DOHH2 (cell line): ENCODE results near the gene CNOT4.

Source experiments
- H3F3A ChIP-seq: fragments of 200-600 bp; sonication (generic), shearing (Covaris generic); 2 replicates; pipeline ENCODE4 v1.6.0; 2016; ENCODE audit warnings: antibody characterized with exemption, mild to moderate bottlenecking; ENCODE audit not compliant: control insufficient read depth, insufficient read depth
- H3K27ac ChIP-seq: fragments of 200-600 bp; sonication (generic); 2 replicates; pipeline ENCODE4 v1.5.1; 2014; ENCODE audit warnings: low read depth, mild to moderate bottlenecking, low read length, moderate library complexity
- H3K27me3 ChIP-seq: fragments of 200-600 bp; sonication (generic); 2 replicates; pipeline ENCODE4 v1.6.1; 2014; ENCODE audit warnings: mild to moderate bottlenecking, low read length, mixed read lengths; ENCODE audit not compliant: control insufficient read depth
- H3K36me3 ChIP-seq: fragments of 200-600 bp; sonication (generic); 2 replicates; pipeline ENCODE4 v1.6.1; 2014; ENCODE audit warnings: mild to moderate bottlenecking, low read length, moderate library complexity, mixed read lengths; ENCODE audit not compliant: control insufficient read depth
- H3K4me1 ChIP-seq: fragments of 200-600 bp; sonication (generic); 2 replicates; pipeline ENCODE4 v1.6.1; 2014; ENCODE audit warnings: mild to moderate bottlenecking, low read length, mixed read lengths; ENCODE audit not compliant: control insufficient read depth
- H3K4me2 ChIP-seq: fragments of 200-600 bp; sonication (generic); 2 replicates; pipeline ENCODE4 v1.6.0; 2014; ENCODE audit warnings: mild to moderate bottlenecking, low read length, moderate library complexity
- H3K4me3 ChIP-seq: fragments of 200-600 bp; sonication (generic); 2 replicates; pipeline ENCODE4 v1.5.1; 2014; ENCODE audit warnings: mild to moderate bottlenecking, low read length, mixed read lengths
- H3K79me2 ChIP-seq: fragments of 200-600 bp; sonication (generic); 2 replicates; pipeline ENCODE4 v1.6.1; 2014; ENCODE audit warnings: mild to moderate bottlenecking, low read length, mixed read lengths; ENCODE audit not compliant: control insufficient read depth
- H3K9me2 ChIP-seq: fragments of 200-600 bp; sonication (generic); replicated peaks from 2 replicates; pipeline ENCODE4 v1.6.1; 2014; ENCODE audit warnings: mild to moderate bottlenecking, low read length, mixed read lengths; ENCODE audit not compliant: control insufficient read depth
- H3K9me3 ChIP-seq: fragments of 200-600 bp; sonication (generic); 2 replicates; pipeline ENCODE4 v1.6.1; 2014; ENCODE audit warnings: antibody characterized with exemption, low read length, mixed read lengths; ENCODE audit not compliant: control insufficient read depth, insufficient read depth
- H4K20me1 ChIP-seq: fragments of 200-600 bp; sonication (generic); 2 replicates; pipeline ENCODE4 v1.6.0; 2014; ENCODE audit warnings: low read depth, mild to moderate bottlenecking, antibody characterized with exemption, low read length, moderate library complexity; ENCODE audit not compliant: control insufficient read depth, insufficient read depth
- EZH2phosphoT487 ChIP-seq: fragments of 200-600 bp; sonication (generic); IDR thresholded peaks from 2 replicates; pipeline ENCODE4 v1.6.1; 2017; ENCODE audit warnings: borderline replicate concordance, mild to moderate bottlenecking, antibody characterized with exemption, low read length, moderate library complexity, mixed read lengths
- TF ChIP-seq, protein P1 (sequence below): fragments of 200-600 bp; sonication (generic); IDR thresholded peaks from one replicate; pipeline ENCODE4 v1.5.1; 2014; ENCODE audit warnings: antibody characterized with exemption, mild to moderate bottlenecking, low read depth, low read length; ENCODE audit not compliant: poor library complexity, severe bottlenecking

The CNOT4 gene

DNA sequence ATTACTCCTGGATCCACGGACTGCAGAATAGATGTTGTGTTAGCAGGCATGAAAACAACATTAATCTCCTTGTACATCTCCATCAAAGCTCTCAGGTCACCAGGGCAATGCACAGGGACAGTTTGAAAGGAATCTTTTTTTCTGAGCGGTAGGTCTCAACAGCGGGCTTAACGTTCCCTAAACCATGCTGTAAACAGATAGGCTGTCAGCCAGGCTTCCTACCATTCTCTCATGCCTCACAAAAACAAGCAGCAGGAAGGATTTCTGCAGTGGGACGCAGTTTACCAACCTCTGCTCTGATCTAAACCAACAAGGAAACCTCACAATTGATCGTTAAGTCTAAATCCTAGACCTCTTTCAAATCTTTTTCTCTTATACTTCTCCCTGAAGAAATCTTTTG is 50.8 kb downstream of the CNOT4 start:
- Histone ChIP-seq H3K9me3 (no peaks in the 10 kb centered on the region), H3F3A (no peaks in the 10 kb centered on the region), H3K79me2 (peaks cover 93% of the 10 kb centered on the region), H3K4me1 (no peaks in the 10 kb centered on the region), H3K4me3 (no peak overlapping the region), H4K20me1 (peaks cover 40% of the 10 kb centered on the region), H3K27ac (no peak overlapping the region), H3K36me3 (peaks cover 7% of the 10 kb centered on the region; the same call in 1 of the 2 replicates), H3K4me2 (no peak overlapping the region), H3K9me2 (no peaks in the 10 kb centered on the region), H3K27me3 (no peaks in the 10 kb centered on the region)
- TF ChIP-seq, protein P1, sequence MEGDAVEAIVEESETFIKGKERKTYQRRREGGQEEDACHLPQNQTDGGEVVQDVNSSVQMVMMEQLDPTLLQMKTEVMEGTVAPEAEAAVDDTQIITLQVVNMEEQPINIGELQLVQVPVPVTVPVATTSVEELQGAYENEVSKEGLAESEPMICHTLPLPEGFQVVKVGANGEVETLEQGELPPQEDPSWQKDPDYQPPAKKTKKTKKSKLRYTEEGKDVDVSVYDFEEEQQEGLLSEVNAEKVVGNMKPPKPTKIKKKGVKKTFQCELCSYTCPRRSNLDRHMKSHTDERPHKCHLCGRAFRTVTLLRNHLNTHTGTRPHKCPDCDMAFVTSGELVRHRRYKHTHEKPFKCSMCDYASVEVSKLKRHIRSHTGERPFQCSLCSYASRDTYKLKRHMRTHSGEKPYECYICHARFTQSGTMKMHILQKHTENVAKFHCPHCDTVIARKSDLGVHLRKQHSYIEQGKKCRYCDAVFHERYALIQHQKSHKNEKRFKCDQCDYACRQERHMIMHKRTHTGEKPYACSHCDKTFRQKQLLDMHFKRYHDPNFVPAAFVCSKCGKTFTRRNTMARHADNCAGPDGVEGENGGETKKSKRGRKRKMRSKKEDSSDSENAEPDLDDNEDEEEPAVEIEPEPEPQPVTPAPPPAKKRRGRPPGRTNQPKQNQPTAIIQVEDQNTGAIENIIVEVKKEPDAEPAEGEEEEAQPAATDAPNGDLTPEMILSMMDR = no peak
- TF ChIP-seq EZH2phosphoT487 = no peak

DNA sequence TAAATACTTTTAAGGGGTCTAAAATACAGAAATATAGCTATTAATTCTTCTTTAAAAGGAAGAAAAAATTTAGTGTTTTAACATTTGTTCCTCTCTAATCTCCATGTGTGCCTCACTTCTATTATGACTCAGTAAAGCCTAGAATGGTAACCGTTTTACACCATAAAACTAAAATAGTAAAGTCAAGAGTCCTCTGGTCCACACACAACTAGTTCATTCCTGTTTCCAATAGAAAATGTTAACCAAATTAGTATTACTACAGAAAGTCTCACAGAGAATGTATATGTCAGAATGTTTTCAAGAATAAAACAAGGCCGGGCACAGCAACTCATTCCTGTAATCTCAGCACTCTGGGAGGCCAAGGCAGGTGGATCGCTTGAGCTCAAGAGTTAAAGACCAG is 55.8 kb downstream of the CNOT4 start:
- Histone ChIP-seq H3K79me2 (peaks cover 90% of the 10 kb centered on the region), H3K27ac (no peak overlapping the region), H3K4me2 (no peak overlapping the region), H3K36me3 (0 out of 2 replicates have a peak, but pooled peaks cover 4% of the 10 kb centered on the region), H3K27me3 (no peaks in the 10 kb centered on the region), H3F3A (no peaks in the 10 kb centered on the region), H3K9me3 (no peaks in the 10 kb centered on the region), H3K4me3 (no peak overlapping the region), H3K9me2 (no peaks in the 10 kb centered on the region), H3K4me1 (no peaks in the 10 kb centered on the region), H4K20me1 (peaks cover 16% of the 10 kb centered on the region)
- no peak for TF ChIP-seq EZH2phosphoT487
- TF ChIP-seq, protein P1 = no peak

DNA sequence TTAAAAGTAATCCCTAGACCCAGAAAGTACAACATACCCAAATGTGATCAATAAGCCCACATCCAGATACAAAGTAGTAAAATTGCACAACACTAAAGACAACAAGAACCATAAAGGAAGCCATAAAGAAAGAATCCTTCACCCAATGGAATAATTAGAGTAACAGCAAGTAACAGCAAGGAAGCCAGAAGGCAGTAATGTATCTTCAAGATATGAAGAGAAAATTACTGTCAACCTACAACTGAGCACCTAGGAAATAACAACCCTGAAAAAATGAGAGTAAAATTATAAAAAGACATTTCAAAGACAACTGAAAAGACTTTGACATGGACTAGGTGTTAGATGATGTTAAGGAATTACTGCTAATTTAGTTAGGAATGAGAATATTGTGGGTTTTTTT is 60.5 kb downstream of the CNOT4 start:
- no peaks in the 10 kb centered on the region for H3K4me1 ChIP-seq
- no peaks in the 10 kb centered on the region for H3K9me2 ChIP-seq
- no peaks in the 10 kb centered on the region for H3K9me3 ChIP-seq
- peaks cover under 1% of the 10 kb centered on the region for H3K36me3 ChIP-seq
- H3K79me2 ChIP-seq = peaks cover 79% of the 10 kb centered on the region
- H3K27ac ChIP-seq = no peak overlapping the region
- no peak overlapping the region for H3K4me2 ChIP-seq
- no peaks in the 10 kb centered on the region for H3K27me3 ChIP-seq
- H3F3A ChIP-seq = no peaks in the 10 kb centered on the region
- peaks cover 17% of the 10 kb centered on the region; the same call in 1 of the 2 replicates for H4K20me1 ChIP-seq
- H3K4me3 ChIP-seq = no peak overlapping the region
- TF ChIP-seq, protein P1 = no peak
- TF ChIP-seq EZH2phosphoT487 = no peak
